GM18907 (cell line): ENCODE data around the gene ADAR.
A peak's percentile ranks its signal among the peaks of the same experiment; 100 is the strongest.

Experiments
- ATAC-seq: cut with Tn5 transposase; IDR thresholded peaks from one replicate; pipeline ENCODE4 v1.9.1; 2021; ENCODE audit warnings: mild to moderate bottlenecking, moderate library complexity; ENCODE audit not compliant: unreplicated experiment

The ADAR gene

DNA sequence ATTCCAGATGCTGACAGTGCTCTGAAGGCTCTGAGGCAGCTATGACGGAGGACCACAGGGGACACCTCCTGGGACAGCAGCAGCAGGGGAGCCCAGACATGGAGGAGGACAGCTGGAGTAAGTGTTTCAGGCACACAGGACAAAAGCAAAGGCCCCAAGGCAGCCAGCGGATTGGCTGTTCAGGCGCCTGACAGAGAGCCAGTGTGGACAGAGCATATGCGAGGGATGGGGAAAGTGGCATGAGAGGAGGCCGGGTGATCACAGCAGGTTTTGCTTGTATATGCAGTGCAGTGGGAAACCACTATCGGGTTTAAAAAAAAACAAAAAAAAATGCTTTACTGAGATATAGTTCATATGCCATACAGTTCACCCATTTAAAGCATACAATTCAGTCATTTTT, 21.3 kb downstream of the ADAR start:
- ATAC-seq = no peak

DNA sequence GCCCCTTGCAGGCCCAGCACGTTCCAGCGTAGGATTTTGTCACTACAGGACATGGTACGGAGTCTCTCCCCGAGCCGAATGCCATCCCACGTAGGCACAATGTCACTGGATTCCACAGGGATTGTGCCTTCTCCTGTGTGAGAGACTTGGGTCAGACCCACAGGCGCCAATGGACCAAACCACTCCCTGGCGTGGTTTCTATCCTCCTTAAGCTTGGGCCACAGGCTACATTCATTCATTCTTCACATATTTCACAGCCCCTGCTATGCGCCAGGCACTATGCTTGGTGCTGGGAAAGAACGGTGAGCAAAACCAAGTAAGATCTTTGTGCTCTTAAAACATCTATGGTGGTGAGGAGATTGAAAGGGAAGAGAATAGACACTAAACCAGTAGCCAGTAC, 21.8 kb downstream of the ADAR start:
- ATAC-seq = no peak

DNA sequence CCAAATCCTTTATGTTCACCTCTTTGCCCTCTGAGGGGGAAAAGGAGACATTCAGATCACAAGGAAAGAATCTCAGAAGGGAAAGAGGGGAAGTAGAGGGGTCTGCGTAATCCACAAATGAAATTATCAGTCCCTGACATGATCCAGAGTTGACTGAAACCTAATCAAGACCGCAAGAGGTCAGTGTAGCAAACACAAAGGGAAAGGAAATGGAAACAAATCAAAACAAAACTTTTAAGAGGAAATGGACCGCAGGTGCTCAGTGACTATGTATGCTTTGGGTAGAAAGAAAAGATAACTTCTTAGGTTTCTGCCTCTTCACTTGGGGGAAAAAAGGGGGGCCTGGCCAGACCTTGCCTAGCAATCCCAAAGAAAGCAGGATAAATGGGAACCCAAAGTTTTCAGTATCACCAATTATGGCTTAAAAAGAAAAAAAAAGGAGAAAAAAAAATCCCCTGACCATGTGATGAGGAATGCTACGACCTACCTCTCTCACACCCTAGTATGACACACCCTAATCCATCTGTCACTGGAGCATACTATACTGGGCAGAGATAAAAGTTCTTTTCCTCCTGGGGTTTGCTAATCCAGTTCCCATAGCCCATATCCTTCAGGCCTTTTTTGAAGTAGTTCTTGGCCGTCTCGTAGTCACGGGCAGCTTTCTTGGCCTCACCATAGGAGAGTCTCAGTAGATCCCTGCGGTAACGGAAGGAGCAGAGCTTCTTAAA, 23.6 kb downstream of the ADAR start:
- ATAC-seq = no peak

DNA sequence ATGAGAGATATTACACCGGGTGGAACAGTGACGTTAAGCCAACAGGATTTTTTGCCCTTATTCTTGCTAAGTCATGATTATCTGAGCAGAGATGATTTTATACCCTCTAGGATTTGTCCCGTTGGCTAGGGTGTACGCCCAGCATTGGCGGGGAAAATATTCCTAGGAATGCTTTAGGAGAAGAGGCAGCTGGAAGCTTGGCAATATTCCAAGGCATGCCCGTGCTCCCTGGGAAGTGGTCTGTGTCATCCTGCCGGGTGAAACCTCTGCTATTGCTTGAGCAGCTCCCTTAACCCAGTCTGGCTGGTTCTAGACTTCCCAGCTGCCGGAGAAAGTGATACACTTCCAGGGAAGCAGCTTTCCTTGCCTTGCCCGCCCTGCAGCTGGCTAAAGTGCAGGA, 24.2 kb downstream of the ADAR start:
- no peak for ATAC-seq

DNA sequence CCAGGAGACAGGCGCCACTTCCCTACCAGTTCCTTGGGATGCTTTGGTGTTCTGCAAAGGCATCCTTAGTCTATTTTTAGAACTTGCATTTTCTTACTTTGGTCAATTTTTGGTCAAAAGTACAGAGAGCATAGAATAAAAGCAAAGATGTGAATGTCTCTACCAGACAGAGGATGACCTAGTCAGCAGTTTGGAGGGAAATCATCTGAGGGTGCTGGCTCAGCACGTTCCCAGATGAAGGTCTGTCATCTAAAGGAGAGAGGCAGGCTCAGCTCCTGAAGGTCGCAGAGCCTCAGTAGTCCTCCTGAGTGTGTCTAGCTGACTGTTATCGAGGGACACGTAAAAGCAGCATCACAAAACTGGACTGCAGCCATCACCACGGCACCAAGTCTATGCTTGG, 25.1 kb downstream of the ADAR start:
- ATAC-seq = no peak

DNA sequence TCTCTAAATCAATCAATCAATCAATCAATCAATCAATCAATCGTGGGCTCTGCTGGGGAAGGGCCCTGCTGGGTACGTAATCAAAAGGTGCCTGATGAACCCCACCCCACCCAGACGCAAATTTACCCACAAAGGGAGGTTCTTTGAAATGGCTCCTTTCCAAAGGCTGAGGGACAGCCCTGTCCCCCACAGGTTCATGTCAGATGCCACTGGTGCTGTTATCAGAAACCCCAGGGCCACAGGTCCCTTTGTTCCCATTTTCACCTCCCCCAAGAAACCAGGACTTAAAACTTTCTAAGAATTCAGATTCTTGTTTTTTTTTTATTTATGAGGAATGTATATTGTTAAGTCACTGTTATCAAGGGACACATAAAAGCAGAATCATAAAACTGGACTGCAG, 26.2 kb downstream of the ADAR start:
- ATAC-seq = no peak

DNA sequence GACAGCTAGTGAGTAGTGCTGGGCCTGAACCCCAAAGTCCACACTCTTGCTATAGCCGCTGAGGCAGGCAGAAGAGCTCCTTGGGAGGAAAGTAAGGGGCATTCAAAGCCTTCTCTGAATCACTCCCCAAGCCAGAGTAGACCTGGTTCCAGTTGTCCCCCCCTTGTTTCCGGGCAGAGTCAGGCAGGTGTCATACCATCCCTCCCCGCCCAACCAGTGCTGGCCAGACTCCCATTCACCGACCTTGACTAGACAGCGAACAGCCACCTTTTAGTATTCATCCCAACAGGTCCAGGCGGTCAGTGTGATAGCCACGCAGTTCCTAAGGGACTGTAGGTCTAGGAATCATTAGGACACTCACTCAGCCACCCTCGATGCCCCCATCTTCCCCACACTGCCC, 28.6 kb downstream of the ADAR start:
- no peak for ATAC-seq

DNA sequence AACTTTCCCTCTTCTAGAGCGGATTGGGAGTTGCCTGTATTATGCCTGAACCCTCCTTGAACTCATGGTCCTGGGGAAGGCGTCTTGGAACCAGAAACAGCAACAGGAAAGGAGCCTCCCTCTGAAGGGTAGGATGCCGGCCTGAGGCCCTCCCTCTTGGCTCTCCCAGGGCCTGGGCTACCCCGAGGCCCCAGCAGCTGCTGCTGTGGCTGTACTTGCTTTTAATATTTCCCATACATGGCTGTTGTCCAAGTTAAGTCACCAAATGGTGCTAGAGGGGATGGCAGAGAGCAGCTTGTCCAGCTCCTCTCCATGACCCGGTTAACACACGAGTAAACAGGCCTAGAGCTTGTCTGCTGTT, 29.9 kb downstream of the ADAR start:
- ATAC-seq = no peak

DNA sequence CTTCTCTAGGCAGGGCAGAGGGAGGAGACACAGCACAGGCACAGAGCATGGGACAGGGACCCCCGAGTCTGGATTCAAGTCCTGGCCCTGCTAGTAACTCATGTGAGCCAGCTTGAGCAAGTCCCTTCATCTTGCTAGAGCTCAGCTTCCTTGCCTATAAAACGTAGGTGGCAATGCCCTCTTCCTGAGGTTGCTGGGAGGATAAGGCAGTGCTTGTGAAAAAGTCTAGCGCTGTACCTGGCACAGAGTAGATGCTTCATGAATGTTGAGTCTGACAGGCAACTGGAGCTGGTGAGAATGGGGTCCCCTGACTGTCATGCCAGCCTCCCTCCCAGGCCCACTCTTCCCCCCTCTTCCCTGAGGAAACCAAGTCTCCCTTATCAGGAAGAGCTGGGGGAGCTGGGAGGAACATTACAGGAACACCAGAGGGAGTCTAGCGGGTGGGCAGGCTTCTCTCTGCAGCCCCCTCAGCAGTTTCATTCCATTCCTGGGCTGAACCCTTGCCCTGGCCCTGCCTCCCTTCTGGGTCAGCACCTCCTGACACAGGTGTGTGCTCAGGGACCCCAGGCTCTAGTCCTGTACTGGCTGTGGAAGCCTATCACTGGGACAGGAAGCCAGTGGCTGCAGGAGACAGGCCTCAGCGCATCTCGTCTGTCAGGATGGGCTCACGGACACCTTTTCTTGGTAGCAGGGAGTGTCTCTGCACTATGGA, 30.5 kb downstream of the ADAR start:
- ATAC-seq = no peak

DNA sequence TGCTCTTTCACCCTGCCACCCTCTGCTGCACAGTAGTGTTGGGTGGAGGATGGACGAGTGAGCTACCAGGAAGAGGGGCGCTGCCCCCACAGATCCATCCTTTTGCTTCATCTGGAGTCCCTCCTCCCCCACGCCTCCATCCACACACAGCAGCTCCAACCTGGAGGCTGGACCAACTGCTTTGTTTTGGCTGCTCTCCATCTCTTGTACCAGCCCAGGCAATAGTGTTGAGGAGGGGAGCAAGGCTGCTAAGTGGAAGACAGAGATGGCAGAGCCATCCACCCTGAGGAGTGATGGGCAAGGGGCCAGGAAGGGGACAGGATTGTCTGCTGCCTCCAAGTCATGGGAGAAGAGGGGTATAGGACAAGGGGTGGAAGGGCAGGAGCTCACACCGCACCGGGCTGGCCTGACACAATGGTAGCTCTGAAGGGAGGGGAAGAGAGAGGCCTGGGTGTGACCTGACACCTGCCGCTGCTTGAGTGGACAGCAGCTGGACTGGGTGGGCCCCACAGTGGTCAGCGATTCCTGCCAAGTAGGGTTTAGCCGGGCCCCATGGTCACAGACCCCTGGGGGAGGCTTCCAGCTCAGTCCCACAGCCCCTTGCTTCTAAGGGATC, 31.9 kb downstream of the ADAR start:
- ATAC-seq = no peak

DNA sequence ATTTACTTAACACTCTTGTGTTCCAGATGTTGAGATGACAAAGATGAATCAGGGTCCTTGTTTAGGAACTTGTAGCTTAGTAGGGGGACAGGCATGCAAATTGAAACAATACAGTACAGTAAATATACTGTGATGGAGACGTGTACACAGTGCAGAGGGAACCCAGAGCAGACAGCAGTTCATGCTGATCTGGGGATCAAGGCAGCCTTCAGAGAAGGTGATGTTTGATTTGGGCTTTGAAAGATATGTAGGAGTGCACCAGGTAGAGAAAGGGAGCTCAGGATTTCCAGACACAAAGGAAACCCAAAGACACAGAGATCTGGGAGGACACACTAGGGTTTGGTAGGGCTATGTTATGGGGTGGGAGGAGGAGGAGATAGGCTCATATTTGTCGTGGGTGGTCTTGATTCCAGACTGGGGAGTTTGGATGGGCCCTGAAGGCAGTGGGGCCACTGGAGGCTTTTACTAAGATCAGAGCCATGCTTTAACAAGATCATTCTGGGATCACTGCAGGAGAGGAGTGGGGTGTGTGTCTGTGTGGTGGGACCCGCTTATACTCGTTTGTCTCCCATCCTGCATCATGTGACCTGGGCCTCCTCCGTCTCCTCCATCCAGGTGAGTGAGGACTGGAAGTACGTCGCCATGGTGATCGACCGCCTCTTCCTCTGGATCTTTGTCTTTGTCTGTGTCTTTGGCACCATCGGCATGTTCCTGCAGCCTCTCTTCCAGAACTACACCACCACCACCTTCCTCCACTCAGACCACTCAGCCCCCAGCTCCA, 32.6 kb downstream of the ADAR start:
- ATAC-seq = no peak

DNA sequence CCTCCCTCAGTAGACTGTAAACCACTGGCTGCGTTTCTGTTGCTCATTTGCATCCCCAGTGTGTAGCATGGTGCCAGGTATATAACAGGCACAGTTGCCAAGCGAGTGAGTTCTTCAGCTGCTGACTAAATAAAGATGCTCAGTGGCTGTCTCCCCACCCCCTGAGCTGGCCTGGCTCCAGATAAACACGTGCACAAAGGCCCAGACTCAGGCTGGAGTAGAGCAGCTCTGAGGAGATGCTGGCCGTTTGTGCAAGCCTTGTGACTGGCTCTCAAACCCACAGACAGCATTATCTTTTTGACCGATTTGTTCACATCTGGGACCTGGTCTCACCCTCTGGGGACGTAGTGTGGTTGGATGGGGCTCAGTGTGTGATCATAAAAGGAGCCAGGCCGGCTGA, 33.3 kb downstream of the ADAR start:
- ATAC-seq = no peak

DNA sequence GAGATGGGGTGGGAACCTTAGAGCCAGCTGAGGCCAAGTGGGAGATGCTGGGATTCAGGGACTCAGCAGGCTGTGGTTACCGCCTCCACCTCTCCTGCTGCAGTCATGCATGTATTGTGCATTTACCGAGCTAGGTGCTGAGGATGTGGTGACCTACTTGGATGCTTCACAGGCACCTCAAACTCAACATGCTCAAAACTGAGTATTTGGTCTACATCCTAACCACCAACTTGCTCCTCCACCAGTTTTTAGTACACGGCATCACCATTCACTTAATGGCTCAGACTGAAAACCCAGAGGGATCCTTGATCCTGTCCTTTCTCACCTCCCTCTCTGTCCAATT, 34.8 kb downstream of the ADAR start:
- no peak for ATAC-seq

DNA sequence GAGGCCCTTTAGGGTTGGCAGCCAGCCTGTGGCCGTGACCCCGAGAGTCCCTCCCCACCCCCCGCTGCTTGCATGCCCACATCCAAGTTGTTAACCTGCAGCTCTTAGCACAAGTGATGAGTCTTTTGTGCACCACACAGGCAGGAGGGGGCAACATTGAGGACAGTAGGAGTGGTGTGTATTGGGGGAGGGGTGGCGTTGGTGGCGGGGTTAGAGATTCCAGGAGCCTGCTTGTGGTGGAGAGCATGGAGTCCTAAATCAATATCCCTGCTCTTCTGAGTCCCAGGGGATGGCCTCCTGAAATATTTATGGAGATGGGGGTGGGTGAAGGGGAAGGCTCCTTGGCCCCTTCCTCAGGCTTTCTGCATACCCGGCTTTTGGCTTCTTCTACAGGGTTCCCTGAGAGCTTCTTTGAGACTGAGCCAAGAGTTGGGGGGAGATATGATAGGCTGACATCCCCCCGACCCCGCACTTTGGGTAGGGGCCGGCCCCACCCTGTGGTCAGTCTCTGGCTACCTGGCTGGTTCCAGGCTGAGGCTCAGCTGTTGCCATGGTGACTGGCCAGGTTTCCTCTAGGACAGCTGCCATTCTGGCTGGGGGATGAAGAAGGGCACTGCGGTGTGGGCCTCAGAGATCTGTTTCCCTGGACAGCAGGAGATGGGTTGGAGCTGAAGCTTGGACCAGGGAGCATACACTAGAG, 35.4 kb downstream of the ADAR start:
- ATAC-seq = no peak

DNA sequence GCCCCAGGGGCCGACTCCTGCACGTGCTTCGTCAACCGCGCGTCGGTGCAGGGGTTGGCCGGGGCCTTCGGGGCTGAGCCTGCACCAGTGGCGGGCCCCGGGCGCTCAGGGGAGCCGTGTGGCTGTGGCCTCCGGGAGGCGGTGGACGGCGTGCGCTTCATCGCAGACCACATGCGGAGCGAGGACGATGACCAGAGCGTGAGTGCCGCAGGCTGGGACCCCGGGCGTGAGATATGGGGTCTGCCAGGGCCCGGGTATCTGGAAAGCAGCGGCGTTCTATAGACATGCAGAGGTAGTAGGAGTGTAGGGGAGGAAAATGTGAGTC, 36.1 kb downstream of the ADAR start:
- no peak for ATAC-seq

DNA sequence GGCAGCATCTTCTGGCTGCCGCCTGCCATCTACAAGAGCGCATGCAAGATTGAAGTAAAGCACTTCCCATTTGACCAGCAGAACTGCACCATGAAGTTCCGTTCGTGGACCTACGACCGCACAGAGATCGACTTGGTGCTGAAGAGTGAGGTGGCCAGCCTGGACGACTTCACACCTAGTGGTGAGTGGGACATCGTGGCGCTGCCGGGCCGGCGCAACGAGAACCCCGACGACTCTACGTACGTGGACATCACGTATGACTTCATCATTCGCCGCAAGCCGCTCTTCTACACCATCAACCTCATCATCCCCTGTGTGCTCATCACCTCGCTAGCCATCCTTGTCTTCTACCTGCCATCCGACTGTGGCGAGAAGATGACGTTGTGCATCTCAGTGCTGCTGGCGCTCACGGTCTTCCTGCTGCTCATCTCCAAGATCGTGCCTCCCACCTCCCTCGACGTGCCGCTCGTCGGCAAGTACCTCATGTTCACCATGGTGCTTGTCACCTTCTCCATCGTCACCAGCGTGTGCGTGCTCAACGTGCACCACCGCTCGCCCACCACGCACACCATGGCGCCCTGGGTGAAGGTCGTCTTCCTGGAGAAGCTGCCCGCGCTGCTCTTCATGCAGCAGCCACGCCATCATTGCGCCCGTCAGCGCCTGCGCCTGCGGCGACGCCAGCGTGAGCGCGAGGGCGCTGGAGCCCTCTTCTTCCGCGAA, 36.6 kb downstream of the ADAR start:
- no peak for ATAC-seq

DNA sequence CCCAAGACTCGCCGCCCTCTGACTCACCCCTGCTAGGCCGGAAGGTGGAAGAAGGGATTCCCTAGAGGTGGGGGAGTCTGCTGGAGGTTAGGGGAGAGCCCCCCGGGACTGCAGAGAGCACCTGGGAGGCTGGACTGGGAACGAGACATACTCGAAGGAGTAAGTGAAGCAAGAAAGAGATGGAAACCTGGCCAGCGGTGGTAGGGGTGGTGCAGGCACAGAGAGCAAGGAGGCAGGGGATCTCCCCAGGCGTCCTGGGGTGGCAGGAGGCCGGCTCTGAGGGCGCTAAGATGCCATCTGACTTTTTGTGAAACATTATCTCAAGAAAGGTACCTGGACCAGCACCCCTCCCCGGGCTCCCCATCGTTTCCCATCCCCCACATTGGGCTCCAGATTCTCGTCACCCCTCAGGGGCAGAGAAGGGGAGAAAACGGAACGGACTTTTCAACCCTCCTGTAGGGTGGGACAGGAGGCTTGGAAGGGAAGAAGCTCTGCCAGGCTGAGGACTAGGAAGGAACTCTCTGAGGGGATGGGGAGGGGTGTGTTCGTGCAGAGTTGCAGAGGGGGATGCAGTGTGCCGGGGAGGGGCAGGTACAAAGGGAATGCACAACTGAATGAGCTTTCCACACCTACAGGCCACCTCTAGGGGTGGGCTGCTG, 39.7 kb downstream of the ADAR start:
- no peak for ATAC-seq

DNA sequence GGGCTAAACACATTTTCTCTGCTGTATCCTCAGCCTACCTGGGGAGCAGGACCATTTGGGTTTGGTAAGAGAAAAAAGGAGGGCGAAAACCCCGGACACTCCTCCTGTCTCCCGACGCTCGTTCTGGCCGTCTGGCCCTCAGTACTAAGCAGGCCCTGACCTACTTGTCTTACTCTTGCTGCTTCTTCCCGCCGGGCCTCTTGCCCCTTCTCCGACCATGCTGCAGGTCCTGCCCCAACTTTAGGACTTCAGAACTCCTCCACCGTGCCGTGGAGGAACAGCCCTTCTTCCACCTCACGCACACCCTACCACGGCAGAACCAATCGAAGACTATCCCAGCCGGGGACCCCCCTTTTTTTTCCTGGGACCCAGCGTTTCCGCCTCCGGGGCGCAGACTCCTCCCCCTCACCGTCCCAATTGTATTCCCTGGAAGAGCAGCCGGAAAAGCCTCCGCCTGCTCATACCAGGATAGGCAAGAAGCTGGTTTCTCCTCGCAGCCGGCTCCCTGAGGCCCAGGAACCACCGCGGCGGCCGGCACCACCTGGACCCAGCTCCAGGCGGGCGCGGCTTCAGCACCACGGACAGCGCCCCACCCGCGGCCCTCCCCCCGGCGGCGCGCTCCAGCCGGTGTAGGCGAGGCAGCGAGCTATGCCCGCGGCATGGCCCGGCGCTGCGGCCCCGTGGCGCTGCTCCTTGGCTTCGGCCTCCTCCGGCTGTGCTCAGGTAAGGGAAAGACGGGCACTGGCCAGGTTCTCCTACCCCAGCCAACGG, 40.4 kb downstream of the ADAR start, which contains the start of gene CHRNB2:
Gene CHRNB2 (plus strand): TSS at position 393 of the 771 bp plus-strand sequence. CDS start 267 bp downstream, at position 660.
- peak; percentile 49 for ATAC-seq

DNA sequence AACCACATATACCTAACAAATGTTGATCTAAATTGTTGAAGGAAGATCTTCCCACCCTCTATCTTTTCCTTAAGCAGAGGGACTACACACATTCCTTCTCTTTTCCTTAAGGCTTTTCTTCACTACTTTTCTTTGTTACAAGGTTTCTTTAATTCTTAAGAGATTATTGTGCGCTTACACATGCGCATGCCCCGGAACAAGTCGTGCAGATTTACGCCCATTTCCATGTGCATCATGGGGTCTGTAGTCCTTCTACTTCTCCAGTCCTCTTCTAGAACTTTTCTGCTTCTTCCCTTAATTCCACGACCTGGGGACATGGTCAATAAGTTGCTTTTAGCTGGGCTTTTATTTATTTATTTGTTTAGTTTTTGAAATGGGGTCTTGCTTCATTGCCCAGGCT, 42.1 kb downstream of the ADAR start:
- ATAC-seq = no peak
